Lower lobe of right lung (tissue), 2 donors: ENCODE measurements around the gene ZNF493. TPM values are rescaled to one million over a fixed set of nuclear protein-coding genes. Genes with fewer than 3 reads are reported as not detected.

Experiments
- ATAC-seq, 2 donors: fragments of 200-7000 bp; cut with Tn5 transposase; one replicate each; pipeline ENCODE4 v1.9.1; 2020 to 2022; ENCODE audit warnings: mild to moderate bottlenecking in 2 of 2, moderate library complexity in 2 of 2
- DNase-seq: peaks from one replicate; pipeline ENCODE4 v3.0.0-alpha.2; 2020
- H3K27ac ChIP-seq: fragments of 200-600 bp; one replicate; pipeline ENCODE4 v1.8.0; 2022
- H3K27me3 ChIP-seq: fragments of 200-600 bp; one replicate; pipeline ENCODE4 v1.8.0; 2022; ENCODE audit warnings: low read depth
- H3K36me3 ChIP-seq: fragments of 200-600 bp; one replicate; pipeline ENCODE4 v1.8.0; 2022; ENCODE audit warnings: mild to moderate bottlenecking
- H3K4me1 ChIP-seq: fragments of 200-600 bp; one replicate; pipeline ENCODE4 v1.8.0; 2022
- H3K4me3 ChIP-seq: fragments of 200-600 bp; one replicate; pipeline ENCODE4 v1.8.0; 2022; ENCODE audit warnings: mild to moderate bottlenecking
- H3K9me3 ChIP-seq: fragments of 200-600 bp; one replicate; pipeline ENCODE4 v1.8.0; 2022
- CTCF ChIP-seq: fragments of 200-600 bp; IDR thresholded peaks from one replicate; pipeline ENCODE4 v1.8.0; 2022; ENCODE audit warnings: antibody characterized with exemption, mild to moderate bottlenecking
- intact Hi-C: fragments of 100-400 bp; cut with DNase I; formaldehyde crosslinking; loops from one replicate; pipeline ENCODE4 v1.11.0; 2022
- total RNA-seq: library from RNA; stranded (reverse); fragmentation: NEBNext Ultra II Directional; extraction: Animal tissue kit (Norgen Biotek cat#: 25700); gene quantifications from one replicate; pipeline ENCODE4 v1.2.1, GENCODE V29; 2021
- donor health status: DM: no; HTN: yes; CAD: no; lungs with severe emphysema.

Gene ZNF493
- total RNA-seq, 1 donor from 2014 or later = 37.1 TPM

GRCh38 chr19:21423057-21424041 lies 26.4 kb downstream of the ZNF493 start:
- TF ChIP-seq CTCF = no peak
- Histone ChIP-seq H3K36me3 (no peaks in the 10 kb centered on the region), H3K9me3 (peaks cover 98% of the 10 kb centered on the region), H3K4me3 (no peak overlapping the region), H3K27me3 (no peaks in the 10 kb centered on the region), H3K27ac (no peak overlapping the region), H3K4me1 (no peaks in the 10 kb centered on the region)
- no peak for ATAC-seq
- intact Hi-C loops = no loop called here
- no peak for DNase-seq

GRCh38 chr19:21430675-21431074 lies 33.7 kb downstream of the ZNF493 start:
- TF ChIP-seq CTCF = no peak
- no peak for DNase-seq
- H3K36me3 ChIP-seq = no peaks in the 10 kb centered on the region
- no peak overlapping the region for H3K4me3 ChIP-seq
- intact Hi-C loops = no loop called here
- no peak overlapping the region for H3K27ac ChIP-seq
- H3K4me1 ChIP-seq = no peaks in the 10 kb centered on the region
- no peaks in the 10 kb centered on the region for H3K27me3 ChIP-seq
- peaks cover 86% of the 10 kb centered on the region for H3K9me3 ChIP-seq
- ATAC-seq = no peak

GRCh38 chr19:21432590-21432989 lies 35.7 kb downstream of the ZNF493 start:
- Histone ChIP-seq H3K9me3 (peaks cover 67% of the 10 kb centered on the region), H3K4me3 (no peak overlapping the region), H3K36me3 (no peaks in the 10 kb centered on the region), H3K4me1 (no peaks in the 10 kb centered on the region), H3K27me3 (no peaks in the 10 kb centered on the region), H3K27ac (no peak overlapping the region)
- DNase-seq (no peak), ATAC-seq (no peak)
- TF ChIP-seq CTCF = no peak
- intact Hi-C loops = no loop called here

- Histone ChIP-seq H3K27me3 (no peaks in the 10 kb centered on the region), H3K9me3 (peaks cover 48% of the 10 kb centered on the region), H3K4me1 (no peaks in the 10 kb centered on the region), H3K36me3 (no peaks in the 10 kb centered on the region), H3K27ac (no peak overlapping the region), H3K4me3 (no peak overlapping the region)
- intact Hi-C loops = no loop called here
- ATAC-seq (peak in 1 of 2 donors; percentile 61), DNase-seq (no peak)
- no peak for TF ChIP-seq CTCF
Observed at GRCh38 chr19:21434516-21434915, 37.6 kb downstream of the ZNF493 start.

GRCh38 chr19:21434967-21435544 lies 38.1 kb downstream of the ZNF493 start:
- no peak for DNase-seq
- peaks cover 42% of the 10 kb centered on the region for H3K9me3 ChIP-seq
- H3K4me3 ChIP-seq = no peak overlapping the region

More at GRCh38 chr19:21434967-21435544, 38.1 kb downstream of the ZNF493 start:
- no peak for TF ChIP-seq CTCF
- H3K36me3 ChIP-seq = no peaks in the 10 kb centered on the region
- no peak for ATAC-seq
- intact Hi-C loops = no loop called here
- H3K4me1 ChIP-seq = no peaks in the 10 kb centered on the region
- H3K27me3 ChIP-seq = no peaks in the 10 kb centered on the region
- no peak overlapping the region for H3K27ac ChIP-seq
